Stimulated activated CD8-positive, alpha-beta memory T cell treated with anti-CD3 and anti-CD28 coated beads, Interleukin-4, amount 100 ng/mL, for 4 hours (primary cell): ENCODE data around the gene TRMT13.
"Not testable (repeated sequence)": the region's sequence is repeated elsewhere in the genome, so short reads cannot be mapped to it uniquely, and the experiment has no call there.

Experiments
- DNase-seq, 2 donors: peaks; one replicate each; pipeline ENCODE4 v3.0.0-alpha.2; 2020; ENCODE audit warnings: low read depth in 2 of 2, low spot score in 1 of 2

TRMT13 gene

DNA sequence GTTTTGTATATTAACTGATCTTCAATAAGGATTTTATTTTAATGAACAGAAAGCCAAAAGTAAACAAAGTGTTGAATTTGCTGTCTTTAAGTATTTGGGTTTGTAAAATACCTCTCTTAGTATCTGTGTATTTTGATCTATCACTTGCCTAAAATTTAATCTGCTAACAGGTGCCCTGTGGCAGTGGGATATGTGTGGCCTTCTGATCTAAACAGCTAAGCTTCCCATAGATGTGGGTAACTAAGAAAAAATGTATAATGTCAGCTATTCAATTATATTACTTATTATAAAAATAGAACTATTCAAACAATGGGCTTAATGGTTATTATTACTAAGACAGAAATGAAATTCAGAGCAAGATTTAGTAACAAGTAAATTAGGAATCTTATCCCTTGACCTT lies 29.9 kb downstream of the TRMT13 start:
- no peak for DNase-seq

DNA sequence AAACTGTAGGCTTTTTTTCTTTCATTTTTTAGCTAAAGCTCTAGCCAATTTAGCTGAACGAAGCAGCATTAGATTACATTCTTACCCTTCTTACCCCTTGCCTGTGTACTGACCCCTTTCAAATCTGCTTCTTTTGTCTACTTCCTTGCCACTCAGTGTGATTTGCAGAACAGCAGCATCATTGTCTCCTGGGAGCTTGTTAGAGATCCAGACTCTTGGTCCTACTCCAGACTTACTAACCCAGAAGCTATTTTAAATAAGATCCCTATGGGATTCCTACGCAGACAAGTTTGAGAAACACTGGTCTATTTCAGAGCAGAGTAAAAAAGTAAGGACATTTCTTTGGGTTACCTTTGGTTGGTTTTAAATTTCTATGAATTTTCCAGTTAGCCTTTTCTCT lies 31.3 kb downstream of the TRMT13 start:
- no peak for DNase-seq

GRCh38 chr1:100164702-100165101 lies 31.7 kb downstream of the TRMT13 start:
- no peak for DNase-seq

GRCh38 chr1:100168051-100168450 lies 35.1 kb downstream of the TRMT13 start:
- DNase-seq = no peak

DNA sequence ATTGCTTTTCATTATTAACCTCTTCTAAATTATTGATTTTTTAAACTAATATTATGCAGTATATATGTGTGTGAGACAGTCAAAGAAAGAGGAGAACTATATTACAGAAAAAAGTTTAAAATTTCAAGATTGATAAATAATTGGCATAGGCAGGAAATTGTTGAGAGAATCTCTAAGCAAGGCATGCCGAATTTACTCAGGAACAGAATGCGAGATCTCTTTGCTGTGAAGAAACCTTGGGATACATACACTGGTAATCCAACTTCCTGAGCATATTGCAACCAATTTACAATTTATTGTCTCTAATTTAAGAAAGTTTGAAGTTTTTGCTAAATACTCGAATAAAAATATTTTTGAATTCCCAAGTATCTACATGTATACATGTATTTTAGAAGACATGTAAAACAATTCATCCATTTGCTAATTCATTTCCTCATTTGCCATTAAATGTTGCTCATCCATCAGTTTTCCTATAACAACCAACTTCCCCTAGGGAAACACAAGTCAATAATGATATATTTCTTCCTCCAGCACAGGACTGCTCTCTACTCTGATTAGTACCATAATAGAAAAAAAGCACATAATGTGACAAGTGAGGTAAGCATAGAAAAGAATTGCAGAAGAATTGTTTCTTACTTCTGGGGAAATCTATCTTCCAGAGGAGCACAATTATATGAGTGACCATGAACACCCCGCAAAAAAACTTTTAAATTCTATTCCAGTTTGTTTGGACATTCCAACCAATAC lies 44.5 kb downstream of the TRMT13 start:
- no peak for DNase-seq

DNA sequence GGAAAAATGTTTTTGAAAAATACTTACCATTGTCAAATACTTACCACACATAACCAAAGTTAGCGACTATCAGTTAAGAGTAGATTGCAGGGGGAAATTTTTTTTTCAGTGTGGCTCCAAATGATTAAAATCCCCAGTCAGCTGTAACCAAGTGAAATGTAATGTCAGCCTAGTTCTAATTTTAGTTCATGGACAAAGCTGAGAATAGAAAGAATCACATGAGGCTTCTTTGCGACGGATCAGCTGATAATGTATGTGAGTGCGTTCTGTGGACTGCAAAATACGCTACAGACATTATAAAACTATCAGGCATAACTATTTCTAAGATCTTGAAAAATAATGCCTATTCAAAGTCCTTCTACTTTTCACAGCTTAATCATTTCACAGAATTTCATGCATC lies 45.1 kb downstream of the TRMT13 start, which contains the start of gene LRRC39:
TSS of gene LRRC39 (minus strand) at position 166 of the 400 bp plus-strand sequence. CDS start 9,740 bp downstream, outside the sequence.
- DNase-seq = no peak

DNA sequence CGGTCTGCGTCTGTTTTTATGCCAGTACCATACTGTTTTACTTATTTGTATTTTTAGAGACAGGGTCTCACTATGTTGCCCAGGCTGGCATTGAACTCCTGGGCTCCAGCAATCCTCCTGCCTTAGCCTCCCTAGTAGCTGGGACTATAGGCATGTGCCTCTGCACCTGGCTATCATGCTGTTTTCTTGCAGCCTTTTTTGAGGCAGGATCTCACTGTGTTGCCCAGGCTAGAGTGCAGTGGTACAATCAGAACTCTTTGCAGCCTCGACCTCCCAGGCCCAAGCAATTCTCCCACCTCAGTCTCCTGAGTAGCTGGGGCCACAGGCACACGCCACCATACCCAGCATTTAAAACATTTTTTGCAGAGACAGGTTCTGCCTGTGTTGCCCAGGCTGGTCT lies 50.4 kb downstream of the TRMT13 start:
- DNase-seq = no peak

DNA sequence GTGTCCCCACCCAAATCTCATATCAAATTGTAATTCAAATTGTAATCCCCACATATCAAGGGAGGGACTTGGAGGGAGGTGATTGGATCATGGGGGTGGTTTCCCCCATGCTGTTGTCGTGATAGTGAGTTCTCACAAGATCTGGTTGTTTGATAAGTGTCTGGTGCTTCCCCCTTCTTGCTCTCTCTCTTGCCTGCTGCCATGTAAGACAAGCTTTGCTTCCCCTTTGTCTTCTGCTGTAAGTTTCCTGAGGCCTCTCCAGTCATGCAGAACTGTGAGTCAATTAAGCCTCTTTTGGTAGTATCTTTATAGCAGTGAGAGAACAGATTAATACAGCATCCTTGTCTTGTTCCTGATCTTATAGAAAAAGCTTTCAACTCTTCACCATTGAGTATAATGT lies 51.6 kb downstream of the TRMT13 start:
- no peak for DNase-seq

DNA sequence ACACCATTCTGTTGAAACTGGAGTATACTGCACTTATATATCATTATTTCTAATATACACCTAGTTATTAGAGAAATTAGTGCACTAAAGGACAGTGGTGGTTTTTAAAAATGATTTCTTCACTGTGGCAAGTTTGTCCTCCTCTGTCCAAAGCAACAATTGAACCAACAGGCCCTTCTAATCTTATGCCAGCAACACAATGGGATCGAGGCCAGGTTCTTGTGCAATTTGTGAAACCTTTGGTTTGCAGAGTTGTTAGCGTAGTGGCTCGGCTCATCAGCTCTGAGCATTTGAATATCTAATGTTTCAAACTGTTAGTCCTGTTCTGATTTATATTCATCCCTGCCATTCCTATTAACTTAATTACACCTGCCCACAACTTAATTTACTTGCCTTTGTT lies 54.9 kb downstream of the TRMT13 start:
- DNase-seq = no peak

- no peak for DNase-seq
These were observed 55.7 kb downstream of the TRMT13 start for GRCh38 chr1:100188617-100189016.

DNA sequence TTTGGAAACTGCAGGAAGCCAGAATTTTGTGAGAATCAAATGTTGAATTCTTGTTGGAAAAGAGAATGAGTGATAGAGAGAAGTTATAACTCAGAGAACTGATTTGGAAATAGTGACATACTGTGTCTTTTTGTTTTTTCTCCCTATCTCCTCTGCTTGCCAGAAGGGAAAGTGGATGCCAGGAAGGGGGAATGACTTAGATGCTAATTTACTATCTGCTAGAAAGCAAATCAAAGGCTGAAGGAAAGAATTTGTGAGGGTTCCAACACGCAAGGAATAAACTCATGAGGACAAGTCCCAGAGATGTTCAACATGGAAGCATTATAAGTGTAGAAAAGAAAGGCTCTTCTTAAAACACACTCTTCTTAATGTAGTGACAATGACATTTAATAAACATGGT lies 65.6 kb downstream of the TRMT13 start:
- DNase-seq = no peak

- DNase-seq = not testable (repeated sequence)
These were observed 67.1 kb downstream of the TRMT13 start for GRCh38 chr1:100200060-100200459.
